DLD1 (cell line): ENCODE data around the gene HOMER3.

Experiments used
- in situ Hi-C: cut with HindIII; loops from 2 replicates; pipeline ENCODE4 v1.10.0; 2017; ENCODE audit warnings: low sequenced_read_pairs

Gene HOMER3

DNA sequence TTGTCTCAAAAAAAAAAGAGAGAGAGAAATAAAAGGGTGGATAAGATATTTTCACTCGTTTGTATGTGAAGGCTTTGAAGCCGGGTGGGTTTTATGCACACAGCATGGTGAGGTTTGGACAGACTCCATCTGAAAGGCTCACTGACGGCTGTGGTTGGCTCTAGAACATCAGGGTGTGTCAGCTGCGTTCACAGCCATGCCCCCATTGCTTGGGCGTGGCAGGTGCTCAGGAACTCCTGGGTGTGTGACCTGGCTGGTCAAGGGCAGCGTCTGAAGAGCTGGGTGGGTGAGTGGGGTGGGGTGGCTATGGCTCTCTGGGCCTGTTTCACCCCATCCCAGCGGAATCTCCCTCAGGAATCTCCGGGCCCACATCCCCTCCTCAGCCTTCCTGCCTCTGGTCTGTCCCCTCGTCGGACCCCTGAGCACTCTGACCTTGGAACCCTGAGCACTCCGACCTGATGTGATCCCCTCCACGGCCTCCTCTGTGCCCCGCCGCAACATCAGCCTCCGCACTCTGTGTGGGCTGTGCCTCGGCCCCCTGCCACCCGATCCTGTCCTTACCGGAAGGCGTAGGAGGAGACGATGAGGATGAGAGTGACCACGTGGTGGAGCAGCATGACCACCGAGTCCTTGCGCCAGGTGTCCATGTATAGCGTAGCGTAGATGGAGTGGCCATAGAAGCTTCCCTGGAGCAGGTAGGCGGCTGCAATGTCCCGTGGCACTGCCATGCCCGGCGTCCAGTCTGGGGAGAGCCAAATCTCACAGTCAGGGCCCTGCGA, 57.3 kb downstream of the HOMER3 start:
- in situ Hi-C loops: no loop called here

DNA sequence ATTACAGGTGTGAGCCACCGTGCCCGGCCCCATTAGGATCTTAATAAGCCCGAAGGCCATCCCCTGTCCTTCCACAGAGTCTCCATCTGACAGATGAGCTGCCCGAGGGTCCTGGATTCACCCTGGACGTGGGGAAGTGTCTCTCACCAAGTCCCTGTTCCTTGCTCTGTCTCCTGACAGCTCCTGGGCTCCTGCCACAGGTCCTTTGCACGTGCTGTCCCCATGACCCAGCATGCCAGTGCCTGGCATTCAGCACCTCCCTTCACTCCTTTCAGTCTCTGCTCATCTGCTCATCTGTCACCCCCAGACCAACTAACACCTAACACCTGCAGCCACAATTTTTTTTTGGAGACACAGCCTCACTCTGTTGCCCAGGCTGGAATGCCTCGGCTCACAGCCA, 59.5 kb downstream of the HOMER3 start:
- in situ Hi-C loops: no loop called here

DNA sequence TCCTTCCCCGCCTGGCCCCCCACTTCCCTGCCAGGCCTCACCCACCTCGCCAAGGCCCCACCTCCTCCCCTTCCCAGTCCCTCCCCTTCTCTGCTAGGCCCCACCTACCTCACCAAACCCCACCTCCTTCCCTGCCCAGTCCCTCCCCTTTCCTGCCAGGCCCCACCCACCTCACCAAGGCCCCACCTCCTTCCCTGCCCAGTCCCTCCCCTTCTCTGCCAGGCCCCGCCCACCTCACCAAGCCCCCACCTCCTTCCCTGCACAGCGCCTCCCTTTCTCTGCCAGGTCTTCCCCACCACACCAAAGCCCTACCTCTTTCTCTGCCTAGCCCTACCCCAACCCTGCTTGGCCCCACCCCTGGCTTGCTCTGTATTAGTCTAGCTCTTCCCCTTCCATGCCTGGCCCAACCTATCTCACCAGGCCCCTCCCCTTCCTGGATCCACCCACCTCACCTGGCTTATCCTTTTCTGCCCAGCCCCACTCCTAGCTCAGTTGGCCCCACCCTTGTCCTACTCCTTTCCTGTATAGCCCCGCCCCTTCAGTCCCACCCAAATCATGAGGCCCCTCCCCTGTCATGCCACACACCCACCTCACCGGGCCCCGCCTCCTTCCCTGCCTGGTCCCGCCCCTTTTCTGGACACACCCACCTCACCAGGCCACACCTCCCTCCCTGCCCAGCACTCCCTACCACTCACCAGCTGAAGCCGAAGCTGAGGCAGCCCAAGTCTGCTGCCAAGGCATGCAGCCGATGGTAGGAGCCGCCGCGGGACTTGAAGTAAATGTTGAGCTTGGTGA, 61.2 kb downstream of the HOMER3 start:
- in situ Hi-C loops: no loop called here
